HUES64 (cell line): ENCODE measurements around the gene ZBTB1.

Source experiments
- H3K27ac ChIP-seq: 2 replicates; pipeline ENCODE4 v1.7.0; 2013; ENCODE audit warnings: low read depth, low read length, inconsistent platforms
- H3K27me3 ChIP-seq: 2 replicates; pipeline ENCODE4 v1.6.1; 2013; ENCODE audit warnings: mild to moderate bottlenecking, low read length; ENCODE audit not compliant: insufficient read depth
- H3K36me3 ChIP-seq: 2 replicates; pipeline ENCODE4 v1.6.1; 2013; ENCODE audit warnings: mild to moderate bottlenecking, low read length; ENCODE audit not compliant: insufficient read depth
- H3K4me1 ChIP-seq: 2 replicates; pipeline ENCODE4 v1.6.1; 2013; ENCODE audit warnings: mild to moderate bottlenecking, low read length, moderate library complexity; ENCODE audit not compliant: insufficient read depth
- H3K4me3 ChIP-seq: 2 replicates; pipeline ENCODE4 v1.5.1; 2013; ENCODE audit warnings: mild to moderate bottlenecking, low read length, moderate library complexity
- H3K9ac ChIP-seq: 2 replicates; pipeline ENCODE4 v1.6.1; 2013; ENCODE audit warnings: mild to moderate bottlenecking, low read depth, low read length
- H3K9me3 ChIP-seq: 2 replicates; pipeline ENCODE4 v1.6.1; 2013; ENCODE audit warnings: low read depth, low read length; ENCODE audit not compliant: insufficient read depth
- WGBS: fragments of 150-250, 120-280 bp; methylation state at CpG from one replicate; pipeline ENCODE4 v1.1.7; 2013; ENCODE audit warnings: missing lambda C conversion rate; 5-methylcytosine and 5-hydroxymethylcytosine counted together

The ZBTB1 gene

DNA sequence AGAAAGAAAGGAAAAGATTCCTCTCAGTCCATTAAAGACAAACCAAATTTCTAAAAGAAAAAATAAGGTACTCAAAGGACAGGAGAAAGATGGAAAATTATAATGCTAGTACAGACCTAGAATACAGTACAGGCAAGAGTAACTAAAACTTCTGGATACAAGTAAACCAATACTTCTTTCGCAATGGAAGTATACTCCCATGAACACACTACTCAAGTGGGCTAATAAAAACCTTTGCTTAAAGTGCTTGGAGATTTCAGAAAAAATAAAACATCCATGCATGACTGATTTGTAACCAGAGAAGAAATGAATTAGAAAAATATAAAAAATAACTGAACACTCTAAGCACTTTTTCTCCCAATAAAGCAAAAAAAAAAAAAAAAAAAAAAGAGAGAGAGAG lies 4.5 kb upstream of the ZBTB1 start:
- peaks cover 19% of the 10 kb centered on the region for H3K36me3 ChIP-seq
- H3K4me1 ChIP-seq, result peaks cover 14% of the 10 kb centered on the region
- no peak overlapping the region for H3K9ac ChIP-seq
- H3K27ac ChIP-seq, result no peak overlapping the region
- H3K4me3 ChIP-seq, result no peak overlapping the region
- H3K9me3 ChIP-seq, result no peaks in the 10 kb centered on the region
- no peaks in the 10 kb centered on the region for H3K27me3 ChIP-seq
- 100% methylated on average over 1 of the region's 1 CpG for WGBS

- Histone ChIP-seq H3K4me3 (peak overlapping the region; percentile 95; the same call in 1 of the 2 replicates), H3K36me3 (peaks cover 16% of the 10 kb centered on the region), H3K9ac (peak overlapping the region; percentile 22; the same call in 1 of the 2 replicates), H3K27me3 (no peaks in the 10 kb centered on the region), H3K27ac (no peak overlapping the region), H3K9me3 (no peaks in the 10 kb centered on the region), H3K4me1 (peaks cover 18% of the 10 kb centered on the region)
- 81% methylated on average over 8 of the region's 8 CpGs for WGBS
Observed at GRCh38 chr14:64501411-64502171, 3.0 kb upstream of the ZBTB1 start.

DNA sequence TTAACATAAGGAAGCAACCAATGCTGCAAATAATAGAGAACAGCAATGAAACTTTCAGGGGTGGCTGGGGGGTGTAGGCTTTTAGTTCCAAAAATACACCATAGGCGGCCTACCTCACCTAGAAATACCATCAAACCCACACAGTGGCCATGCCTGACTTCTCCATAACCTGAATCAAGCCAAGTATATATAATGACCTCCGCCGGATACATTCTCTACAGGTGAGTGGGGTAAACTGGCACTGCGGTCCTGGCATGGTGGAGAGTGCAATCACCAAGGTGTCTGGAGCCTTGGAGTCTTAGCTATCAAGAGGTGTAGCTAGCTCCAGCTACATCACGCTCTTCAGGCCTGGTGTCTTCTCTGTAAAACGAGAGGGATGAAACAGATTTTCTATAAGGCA lies 2.1 kb upstream of the ZBTB1 start:
- no peaks in the 10 kb centered on the region for H3K27me3 ChIP-seq
- H3K4me3 ChIP-seq, result peak overlapping the region; percentile 95
- H3K9me3 ChIP-seq, result no peaks in the 10 kb centered on the region
- peaks cover 10% of the 10 kb centered on the region for H3K36me3 ChIP-seq
- H3K4me1 ChIP-seq, result peaks cover 25% of the 10 kb centered on the region
- WGBS, result 82% methylated on average over 6 of the region's 6 CpGs
- no peak overlapping the region for H3K27ac ChIP-seq
- peak overlapping the region; percentile 100 for H3K9ac ChIP-seq

DNA sequence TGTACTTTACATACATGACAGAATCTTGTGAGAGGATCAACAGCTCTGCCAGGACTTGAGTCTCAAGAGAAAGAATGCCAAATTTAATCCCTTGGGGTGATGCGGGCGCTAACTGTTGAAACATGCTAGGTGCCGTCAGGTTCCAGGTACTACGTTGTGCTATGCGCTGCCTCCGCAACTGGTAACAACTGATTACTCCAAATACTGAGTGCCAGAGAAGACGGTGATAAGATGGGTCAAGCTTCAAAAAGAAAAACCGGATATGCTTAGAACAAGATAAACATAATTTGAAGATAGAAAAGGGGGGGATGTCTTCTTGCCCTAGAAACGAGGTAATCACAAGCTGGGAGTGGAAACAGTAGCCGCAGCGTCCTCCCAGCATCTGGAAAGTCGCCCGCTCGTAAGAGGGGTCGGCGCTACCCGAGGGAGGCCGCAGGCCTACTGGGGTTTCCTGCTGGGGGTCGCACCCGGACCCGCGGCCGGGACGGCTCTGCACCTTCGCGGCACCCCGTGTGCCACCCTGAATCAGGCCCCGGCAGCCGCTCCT lies 1.6 kb upstream of the ZBTB1 start:
- peaks cover 31% of the 10 kb centered on the region for H3K4me1 ChIP-seq
- H3K36me3 ChIP-seq, result peaks cover 5% of the 10 kb centered on the region
- H3K9ac ChIP-seq, result peak overlapping the region; percentile 100
- WGBS, result 6% methylated on average over 29 of the region's 29 CpGs
- H3K27me3 ChIP-seq, result no peaks in the 10 kb centered on the region
- no peaks in the 10 kb centered on the region for H3K9me3 ChIP-seq
- H3K27ac ChIP-seq, result peak overlapping the region; percentile 100
- peak overlapping the region; percentile 95 for H3K4me3 ChIP-seq

DNA sequence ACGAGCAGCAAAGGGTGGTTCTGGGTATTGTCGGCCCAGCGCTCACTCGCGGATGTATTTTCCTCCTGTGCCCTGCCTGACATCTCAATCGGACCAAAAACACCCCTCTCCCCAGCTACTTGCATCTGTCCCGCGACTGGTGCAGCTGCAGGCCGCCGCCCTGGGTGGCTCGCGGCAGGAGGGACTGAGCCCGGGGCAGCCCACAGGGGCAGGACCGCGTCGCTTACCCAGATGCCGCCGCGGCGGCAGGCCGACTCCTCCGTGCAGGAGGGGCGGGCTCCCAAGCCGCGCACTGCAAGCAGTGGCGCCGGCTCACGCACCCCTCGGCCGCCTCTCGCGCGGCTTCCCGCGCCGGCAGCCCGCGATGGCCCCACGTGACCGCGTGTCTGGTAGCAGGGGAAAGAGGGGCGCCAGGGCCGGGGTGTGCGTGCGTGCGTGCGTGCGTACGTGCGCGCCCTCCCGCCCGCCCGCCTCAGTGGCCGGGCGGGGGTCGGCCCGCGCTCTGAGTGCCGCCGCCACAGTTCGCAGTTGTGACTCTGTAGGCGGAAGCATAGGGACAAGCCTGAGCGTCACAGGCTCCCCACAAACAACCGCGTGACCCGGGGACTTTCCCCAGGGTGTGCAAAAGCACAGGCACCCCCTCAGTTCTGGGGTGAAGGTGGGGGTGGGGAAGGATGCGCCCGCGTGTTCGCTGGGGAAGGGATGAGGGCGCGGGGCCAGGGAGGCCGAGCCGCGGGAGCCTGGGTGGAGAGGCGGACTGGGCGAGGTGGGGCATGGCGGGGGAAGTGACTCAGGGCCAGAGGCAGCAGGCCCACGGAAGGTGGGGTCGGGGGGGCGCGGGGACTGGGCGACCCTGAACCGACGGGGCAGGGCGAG lies 898 bp upstream of the ZBTB1 start, which contains the start of gene ZBTB25:
Gene ZBTB25 (minus strand): TSS at position 405 of the 876 bp plus-strand sequence. CDS start 13,305 bp downstream, outside the sequence.
- no peaks in the 10 kb centered on the region for H3K9me3 ChIP-seq
- H3K36me3 ChIP-seq, result peaks cover 5% of the 10 kb centered on the region
- H3K9ac ChIP-seq, result peak within 1 kb of the TSS; percentile 100
- peak within 1 kb of the TSS; percentile 100 for H3K27ac ChIP-seq
- H3K4me1 ChIP-seq, result peaks cover 37% of the 10 kb centered on the region
- peak within 1 kb of the TSS; percentile 95 for H3K4me3 ChIP-seq
- no peaks in the 10 kb centered on the region for H3K27me3 ChIP-seq
- under 1% methylated on average over 87 of the region's 87 CpGs for WGBS

- under 1% methylated on average over 66 of the region's 68 CpGs for WGBS
- peak overlapping the region; percentile 100 for H3K27ac ChIP-seq
- H3K4me1 ChIP-seq, result peaks cover 43% of the 10 kb centered on the region
- no peaks in the 10 kb centered on the region for H3K27me3 ChIP-seq
- no peaks in the 10 kb centered on the region for H3K9me3 ChIP-seq
- H3K36me3 ChIP-seq, result no peaks in the 10 kb centered on the region; the same call in 1 of the 2 replicates
- peak overlapping the region; percentile 95 for H3K4me3 ChIP-seq
- peak overlapping the region; percentile 100 for H3K9ac ChIP-seq
Observed at GRCh38 chr14:64504897-64505794, 576 bp downstream of the ZBTB1 start.

DNA sequence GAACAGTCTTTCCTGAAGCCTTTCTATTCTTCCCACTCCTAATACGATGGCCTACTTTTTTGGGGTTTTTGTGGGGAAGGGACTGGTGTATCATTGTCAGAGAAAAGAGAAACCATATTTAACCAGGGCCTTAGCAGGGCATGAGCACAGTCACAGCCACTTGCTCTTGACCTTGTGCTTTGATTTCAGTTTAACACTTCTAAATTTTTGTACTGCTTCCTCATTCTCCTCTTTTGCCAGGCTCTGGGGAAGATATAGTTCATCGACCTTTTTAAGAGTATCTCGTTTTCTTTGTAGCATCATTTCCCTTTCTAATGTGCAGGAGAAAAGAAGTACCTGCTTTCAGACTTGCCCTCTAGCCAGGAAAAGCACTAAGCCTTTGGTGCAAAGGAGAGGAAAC lies 2.2 kb downstream of the ZBTB1 start:
- Histone ChIP-seq H3K36me3 (no peaks in the 10 kb centered on the region; the same call in 1 of the 2 replicates), H3K9ac (no peak overlapping the region), H3K27me3 (no peaks in the 10 kb centered on the region), H3K27ac (no peak overlapping the region), H3K4me3 (no peak overlapping the region), H3K9me3 (no peaks in the 10 kb centered on the region), H3K4me1 (peaks cover 44% of the 10 kb centered on the region)
- 92% methylated on average over 2 of the region's 3 CpGs for WGBS

GRCh38 chr14:64507376-64508156 lies 3.0 kb downstream of the ZBTB1 start:
- Histone ChIP-seq H3K27me3 (no peaks in the 10 kb centered on the region), H3K36me3 (no peaks in the 10 kb centered on the region), H3K4me1 (peaks cover 38% of the 10 kb centered on the region), H3K9me3 (no peaks in the 10 kb centered on the region), H3K27ac (no peak overlapping the region), H3K9ac (no peak overlapping the region), H3K4me3 (no peak overlapping the region)
- 80% methylated on average over 4 of the region's 4 CpGs for WGBS

DNA sequence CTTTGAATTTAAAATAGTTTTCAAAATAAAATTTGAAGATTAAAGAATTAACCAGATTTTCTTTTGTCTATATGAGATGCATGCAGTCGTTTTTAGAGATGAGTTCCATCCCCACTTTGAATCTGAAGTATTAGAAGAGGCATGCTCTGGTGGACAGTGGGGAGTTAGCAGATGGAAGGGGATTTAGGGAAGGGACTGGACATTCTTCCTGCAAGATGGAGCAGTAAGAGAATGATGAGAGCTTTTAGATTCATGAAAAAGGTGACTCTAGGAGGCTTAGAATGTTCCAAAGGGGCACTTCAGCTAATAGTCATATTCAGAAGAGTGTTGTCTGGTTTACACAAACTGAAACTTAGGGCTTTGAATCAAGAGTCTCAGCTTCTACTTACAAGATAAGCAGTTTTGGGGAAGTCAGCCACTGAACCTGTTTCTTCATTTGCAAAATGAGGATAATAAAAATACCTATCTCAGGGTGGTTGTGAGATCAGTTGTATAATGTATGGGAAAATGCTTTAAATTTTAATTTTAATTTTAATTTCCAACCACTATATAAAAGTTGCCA lies 3.7 kb downstream of the ZBTB1 start:
- Histone ChIP-seq H3K4me3 (no peak overlapping the region), H3K27me3 (no peaks in the 10 kb centered on the region), H3K9ac (no peak overlapping the region), H3K36me3 (no peaks in the 10 kb centered on the region; the same call in 1 of the 2 replicates), H3K27ac (no peak overlapping the region), H3K4me1 (peaks cover 36% of the 10 kb centered on the region), H3K9me3 (no peaks in the 10 kb centered on the region)
- 57% methylated on average over 1 of the region's 1 CpG for WGBS
